ENCODE measurements around the gene EBF3.

The EBF3 gene

DNA sequence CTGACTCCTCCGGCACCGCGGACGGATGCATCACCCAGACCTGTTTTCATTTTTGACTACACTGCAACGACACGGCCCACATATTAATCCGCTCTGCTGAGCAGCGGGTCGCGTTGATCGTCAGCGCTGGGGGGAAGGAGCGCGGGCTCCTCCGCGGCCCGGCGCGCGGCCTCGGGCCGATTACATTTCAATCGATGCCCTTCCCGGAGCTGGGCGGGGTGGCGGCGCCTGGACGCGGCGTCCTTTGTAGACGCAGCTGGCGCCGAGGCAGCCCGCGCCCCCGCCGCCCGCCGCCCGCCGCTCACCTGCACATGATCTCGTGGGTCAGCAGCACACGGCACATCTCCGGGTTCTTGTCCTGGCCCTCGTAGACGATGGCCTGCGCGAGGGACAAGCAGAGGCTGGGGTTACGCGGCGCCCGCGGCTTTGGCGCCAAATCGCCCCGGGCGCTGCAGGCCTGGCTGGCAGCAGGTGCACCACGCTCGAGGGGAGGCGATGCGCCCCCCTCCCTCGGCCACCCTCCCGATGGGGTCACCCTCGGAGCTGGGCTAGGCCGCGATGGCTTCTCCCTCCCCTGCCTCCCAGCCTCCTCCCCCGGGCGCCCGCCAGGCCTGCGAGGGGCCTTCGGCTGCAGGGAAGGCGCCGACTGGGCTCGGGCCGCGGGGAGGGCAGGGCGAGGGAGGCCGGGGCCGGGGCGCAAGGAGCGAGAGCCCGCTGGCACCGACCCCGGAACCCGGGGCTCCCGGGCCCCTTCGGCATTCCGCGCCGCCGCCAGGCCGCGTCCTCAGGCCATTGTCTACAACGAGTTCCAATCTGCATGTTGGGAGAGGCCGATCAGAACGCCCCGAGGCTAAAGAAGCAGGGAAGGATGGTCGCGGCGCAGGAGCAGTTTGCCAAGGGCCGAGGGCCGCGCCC lies 5.2 kb downstream of the EBF3 start:
- TF ChIP-seq, protein P1, sequence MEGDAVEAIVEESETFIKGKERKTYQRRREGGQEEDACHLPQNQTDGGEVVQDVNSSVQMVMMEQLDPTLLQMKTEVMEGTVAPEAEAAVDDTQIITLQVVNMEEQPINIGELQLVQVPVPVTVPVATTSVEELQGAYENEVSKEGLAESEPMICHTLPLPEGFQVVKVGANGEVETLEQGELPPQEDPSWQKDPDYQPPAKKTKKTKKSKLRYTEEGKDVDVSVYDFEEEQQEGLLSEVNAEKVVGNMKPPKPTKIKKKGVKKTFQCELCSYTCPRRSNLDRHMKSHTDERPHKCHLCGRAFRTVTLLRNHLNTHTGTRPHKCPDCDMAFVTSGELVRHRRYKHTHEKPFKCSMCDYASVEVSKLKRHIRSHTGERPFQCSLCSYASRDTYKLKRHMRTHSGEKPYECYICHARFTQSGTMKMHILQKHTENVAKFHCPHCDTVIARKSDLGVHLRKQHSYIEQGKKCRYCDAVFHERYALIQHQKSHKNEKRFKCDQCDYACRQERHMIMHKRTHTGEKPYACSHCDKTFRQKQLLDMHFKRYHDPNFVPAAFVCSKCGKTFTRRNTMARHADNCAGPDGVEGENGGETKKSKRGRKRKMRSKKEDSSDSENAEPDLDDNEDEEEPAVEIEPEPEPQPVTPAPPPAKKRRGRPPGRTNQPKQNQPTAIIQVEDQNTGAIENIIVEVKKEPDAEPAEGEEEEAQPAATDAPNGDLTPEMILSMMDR (IDR thresholded peaks at IDR 0.05), result no peak
- peak overlapping the region; percentile 40 to 75 for H3K27ac ChIP-seq
- DNase-seq (ENCODE audit: low spot score), result no peak
- peak overlapping the region; percentile 70 for H3K4me3 ChIP-seq

DNA sequence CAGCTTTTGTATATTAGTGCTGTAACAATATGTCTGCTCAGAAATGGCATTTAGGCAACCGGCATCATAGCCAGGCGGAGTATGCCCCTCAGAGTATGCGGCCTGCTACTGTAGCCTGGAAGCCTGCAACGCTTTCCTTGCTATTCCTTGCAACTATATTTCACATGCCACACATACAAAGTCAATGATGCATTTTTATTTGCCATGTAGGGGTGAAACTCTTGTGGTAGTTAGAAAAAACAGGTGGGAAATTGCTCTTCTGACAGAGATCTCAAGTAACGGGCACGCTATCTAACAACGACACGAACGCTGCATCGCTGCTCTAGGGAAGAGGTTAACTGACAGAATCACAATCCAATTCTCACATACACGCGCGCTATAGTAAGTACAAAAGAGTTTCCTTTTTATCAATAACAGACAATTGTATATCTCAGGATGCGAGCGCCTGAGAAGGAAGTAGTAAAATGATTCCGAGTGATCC lies 5.9 kb downstream of the EBF3 start:
- H3K4me3 ChIP-seq, result peak overlapping the region; percentile 70
- DNase-seq (ENCODE audit: low spot score), result no peak
- TF ChIP-seq, protein P1 (IDR thresholded peaks at IDR 0.05), result no peak
- peak overlapping the region in 1 of 2 donors; percentile 75 for H3K27ac ChIP-seq

DNA sequence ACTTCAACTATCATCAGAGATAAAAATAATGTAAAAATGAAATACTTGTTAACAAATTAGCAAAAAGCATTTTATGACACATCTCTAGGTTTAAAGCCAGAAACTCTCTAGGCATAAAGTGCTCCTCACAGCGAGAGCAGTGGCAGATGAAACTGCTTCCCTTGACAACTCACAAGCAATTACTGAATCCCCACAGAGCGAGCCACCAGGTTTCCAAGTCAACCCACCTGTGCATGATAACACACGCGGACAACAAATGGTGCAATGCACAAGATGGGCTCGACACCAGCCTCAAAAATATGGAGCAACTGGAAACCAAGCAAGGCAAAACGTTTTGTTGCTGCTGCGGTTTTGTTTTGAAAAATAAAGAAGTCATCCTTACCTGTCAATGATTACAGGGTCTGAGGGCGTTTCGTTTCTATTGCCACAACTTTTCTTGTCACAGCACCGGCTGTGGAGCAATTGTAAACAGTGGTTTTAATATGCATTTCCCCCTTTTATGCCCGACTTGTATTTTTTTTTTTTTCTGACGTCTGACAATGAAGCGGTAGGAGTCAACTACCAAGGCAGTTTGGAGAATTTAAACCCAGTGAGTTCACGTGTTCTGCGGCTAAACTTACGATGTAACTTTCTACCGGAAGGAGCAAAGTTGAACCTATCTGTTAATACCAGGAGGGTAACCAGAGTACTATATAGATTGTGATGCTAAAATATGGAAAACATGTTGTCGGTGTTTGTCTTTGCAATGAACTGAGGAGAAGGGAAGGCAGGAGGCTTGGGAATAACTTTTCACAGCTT lies 7.0 kb downstream of the EBF3 start:
- no peak overlapping the region for H3K27ac ChIP-seq
- no peak for DNase-seq (ENCODE audit: low spot score)
- TF ChIP-seq, protein P1 (IDR thresholded peaks at IDR 0.05), result no peak
- H3K4me3 ChIP-seq, result peak overlapping the region; percentile 47

DNA sequence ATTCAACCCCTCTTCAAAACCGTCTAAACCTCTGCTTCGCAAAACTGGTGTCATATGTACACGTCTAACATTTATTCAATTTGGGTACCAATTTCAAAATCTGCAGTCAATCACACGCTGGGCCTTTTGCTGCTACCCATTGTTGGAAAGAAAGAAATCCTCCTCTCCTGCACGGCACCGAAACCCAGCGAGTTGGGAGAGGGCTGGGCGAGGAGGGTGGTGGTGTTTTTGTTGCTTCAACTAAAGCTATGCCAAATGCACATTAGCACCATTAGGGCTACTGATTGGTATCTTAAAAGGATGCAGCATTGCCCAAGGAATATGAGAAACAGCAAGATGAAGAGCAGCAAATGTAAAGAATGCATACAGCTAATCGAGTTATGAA lies 7.8 kb downstream of the EBF3 start:
- no peak overlapping the region for H3K4me3 ChIP-seq
- H3K27ac ChIP-seq, result peak overlapping the region in 1 of 2 donors; percentile 45
- TF ChIP-seq, protein P1 (IDR thresholded peaks at IDR 0.05), result no peak
- DNase-seq (ENCODE audit: low spot score), result no peak

DNA sequence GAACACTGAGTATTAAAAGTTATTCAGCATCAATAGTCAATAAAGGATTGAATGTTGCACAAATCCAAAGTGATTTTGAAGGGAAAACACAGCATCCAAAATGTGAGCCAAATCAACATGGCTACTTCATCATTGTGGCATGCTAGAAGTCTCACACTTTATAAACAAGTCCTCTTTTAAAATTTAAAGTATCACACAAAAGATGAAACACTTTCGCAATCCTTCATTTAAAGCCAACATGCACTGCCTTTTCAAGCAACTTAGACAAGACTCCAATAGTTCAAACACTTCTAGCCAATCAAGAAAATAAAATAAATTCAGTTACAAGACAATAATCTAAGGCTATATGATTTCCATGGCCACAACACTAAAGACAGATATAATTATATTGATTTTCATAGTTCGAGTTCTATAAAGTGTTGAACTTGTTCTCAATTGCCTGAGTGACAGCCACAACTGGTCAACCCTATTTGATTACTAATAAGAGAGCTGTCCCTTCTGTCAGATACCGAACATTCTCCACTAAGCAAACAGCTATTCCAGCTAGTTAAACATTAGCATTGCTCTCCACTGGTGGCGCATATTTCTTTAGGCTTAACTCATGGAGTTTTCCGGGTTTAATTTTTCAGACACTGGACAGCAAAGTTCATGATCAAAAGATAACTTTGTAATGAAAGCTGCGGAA lies 8.3 kb downstream of the EBF3 start:
- Histone ChIP-seq H3K27ac (peak overlapping the region in 1 of 2 donors; percentile 45), H3K4me3 (no peak overlapping the region)
- TF ChIP-seq, protein P1 (IDR thresholded peaks at IDR 0.05), result no peak
- no peak for DNase-seq (ENCODE audit: low spot score)

DNA sequence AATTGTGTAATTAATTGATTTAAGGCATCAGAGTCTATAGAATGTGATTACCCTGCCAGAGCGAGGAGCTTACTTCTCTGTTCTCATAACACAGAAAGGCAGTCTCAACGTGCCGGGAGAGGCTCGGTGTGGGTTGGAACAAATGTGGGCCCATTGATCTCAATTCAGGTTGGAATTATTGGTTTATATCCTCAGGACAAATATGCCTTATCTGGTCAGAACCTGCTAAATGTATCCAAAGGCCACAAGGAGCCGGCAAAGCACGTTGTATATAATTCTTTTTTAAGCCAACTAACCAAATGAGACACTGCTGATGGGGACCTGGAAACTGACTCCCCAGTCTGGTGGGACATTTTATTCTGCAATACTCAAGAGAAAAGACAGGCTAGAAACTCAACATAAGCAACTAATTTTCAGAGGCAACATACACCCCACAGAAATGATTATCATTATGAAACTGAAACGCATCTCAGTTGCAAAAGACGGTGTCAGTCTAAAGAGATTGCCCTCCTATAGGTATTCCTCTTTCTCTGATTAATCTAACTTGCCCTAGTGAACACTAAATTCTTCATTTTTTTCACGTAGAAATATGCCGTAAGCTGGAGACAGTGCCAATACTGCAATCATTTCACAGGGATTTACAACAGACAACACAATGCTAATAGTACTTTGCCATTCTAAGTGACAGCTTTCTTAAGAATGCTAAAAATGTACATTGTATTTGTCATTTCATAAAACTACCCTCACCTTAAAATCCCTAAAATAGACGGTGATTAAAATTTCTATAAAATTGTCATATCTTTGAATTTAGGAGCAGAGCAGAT lies 9.4 kb downstream of the EBF3 start:
- peak overlapping the region; percentile 20 for H3K4me3 ChIP-seq
- H3K27ac ChIP-seq, result peak overlapping the region; percentile 2 to 45
- DNase-seq (ENCODE audit: low spot score), result no peak
- TF ChIP-seq, protein P1 (IDR thresholded peaks at IDR 0.05), result no peak

All from coronary artery (tissue), 2 donors.